ENCODE measurements around the gene HEPN1.

Gene HEPN1

DNA sequence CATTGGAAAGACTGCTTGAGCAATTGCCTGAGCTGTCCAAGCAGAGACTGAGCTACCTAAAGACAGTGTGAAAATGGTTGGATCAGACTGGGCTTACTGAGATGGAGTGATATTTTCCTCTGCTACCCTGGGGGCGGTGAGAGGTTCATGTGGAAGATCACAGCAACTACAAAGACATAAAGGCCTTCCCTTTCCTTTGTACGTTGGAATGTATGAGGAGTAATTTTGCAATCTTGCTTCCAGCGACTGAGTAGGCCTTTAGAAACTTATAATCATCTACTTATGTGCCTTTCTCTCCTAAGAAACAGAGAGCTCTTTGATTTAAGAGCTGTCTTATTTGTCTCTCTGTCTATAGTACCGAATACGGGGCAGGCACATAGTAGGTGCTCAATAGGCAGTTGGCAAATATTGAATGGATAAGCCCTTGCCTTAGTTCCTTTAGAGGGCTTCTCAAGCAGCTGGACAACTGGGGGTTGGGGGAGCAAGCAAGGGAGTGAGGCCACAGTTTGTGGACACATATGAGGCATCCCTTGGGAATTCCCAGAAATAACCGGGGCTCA is 19.2 kb downstream of the HEPN1 start:
- no peak for DNase-seq (ENCODE audit: low read depth, low spot score)
- TF ChIP-seq, protein P1, sequence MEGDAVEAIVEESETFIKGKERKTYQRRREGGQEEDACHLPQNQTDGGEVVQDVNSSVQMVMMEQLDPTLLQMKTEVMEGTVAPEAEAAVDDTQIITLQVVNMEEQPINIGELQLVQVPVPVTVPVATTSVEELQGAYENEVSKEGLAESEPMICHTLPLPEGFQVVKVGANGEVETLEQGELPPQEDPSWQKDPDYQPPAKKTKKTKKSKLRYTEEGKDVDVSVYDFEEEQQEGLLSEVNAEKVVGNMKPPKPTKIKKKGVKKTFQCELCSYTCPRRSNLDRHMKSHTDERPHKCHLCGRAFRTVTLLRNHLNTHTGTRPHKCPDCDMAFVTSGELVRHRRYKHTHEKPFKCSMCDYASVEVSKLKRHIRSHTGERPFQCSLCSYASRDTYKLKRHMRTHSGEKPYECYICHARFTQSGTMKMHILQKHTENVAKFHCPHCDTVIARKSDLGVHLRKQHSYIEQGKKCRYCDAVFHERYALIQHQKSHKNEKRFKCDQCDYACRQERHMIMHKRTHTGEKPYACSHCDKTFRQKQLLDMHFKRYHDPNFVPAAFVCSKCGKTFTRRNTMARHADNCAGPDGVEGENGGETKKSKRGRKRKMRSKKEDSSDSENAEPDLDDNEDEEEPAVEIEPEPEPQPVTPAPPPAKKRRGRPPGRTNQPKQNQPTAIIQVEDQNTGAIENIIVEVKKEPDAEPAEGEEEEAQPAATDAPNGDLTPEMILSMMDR (IDR thresholded peaks at IDR 0.05; ENCODE audit: low read depth, low read length): no peak
- no peak overlapping the region for H3K4me3 ChIP-seq (ENCODE audit: low read depth, low read length)
- in situ Hi-C loops (cut with HindIII; ENCODE audit: low sequenced_read_pairs): no loop called here

DNA sequence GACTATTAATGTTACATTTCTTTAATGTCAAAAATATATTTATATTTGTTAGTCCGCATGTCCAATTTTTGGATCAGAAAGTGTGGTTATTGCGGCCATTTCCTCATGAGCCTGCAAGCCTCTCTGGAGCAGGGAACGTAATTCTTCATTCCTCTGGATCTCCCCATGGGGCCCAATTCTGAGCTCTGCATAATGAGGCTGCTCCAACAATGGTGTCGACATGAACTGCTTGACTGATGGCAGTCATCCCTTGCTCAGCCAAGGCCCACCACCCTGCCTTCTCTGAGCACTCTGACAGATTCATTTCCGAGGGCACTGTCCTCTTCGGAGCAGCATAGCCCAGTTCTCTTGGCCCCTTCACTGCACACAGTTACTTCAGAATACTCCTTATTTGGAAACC is 19.9 kb downstream of the HEPN1 start:
- no peak for DNase-seq (ENCODE audit: low read depth, low spot score)
- no peak overlapping the region for H3K4me3 ChIP-seq (ENCODE audit: low read depth, low read length)
- TF ChIP-seq, protein P1 (IDR thresholded peaks at IDR 0.05; ENCODE audit: low read depth, low read length): no peak
- in situ Hi-C loops (cut with HindIII; ENCODE audit: low sequenced_read_pairs): no loop called here

DNA sequence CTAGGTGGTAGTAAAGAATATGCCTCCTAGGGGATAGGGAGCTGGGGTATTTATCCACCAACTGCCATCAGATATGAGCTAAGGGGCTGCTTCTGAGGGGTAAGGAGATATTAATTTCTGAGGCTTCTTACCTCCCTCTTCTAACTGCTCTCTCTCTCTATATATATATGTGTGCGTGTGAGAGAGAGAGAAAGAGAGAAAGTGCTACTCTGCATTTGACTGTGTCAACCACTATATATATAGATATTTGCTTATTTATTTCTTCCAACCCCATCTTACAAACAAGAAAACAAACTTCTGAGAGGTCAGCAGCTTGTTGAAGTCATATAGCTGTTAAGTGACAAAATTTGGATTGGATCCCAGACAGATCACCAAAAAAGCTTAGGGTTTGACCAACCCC is 22.7 kb downstream of the HEPN1 start:
- H3K4me3 ChIP-seq (ENCODE audit: low read depth, low read length): no peak overlapping the region
- TF ChIP-seq, protein P1 (IDR thresholded peaks at IDR 0.05; ENCODE audit: low read depth, low read length): no peak
- DNase-seq (ENCODE audit: low read depth, low spot score): no peak
- in situ Hi-C loops (cut with HindIII; ENCODE audit: low sequenced_read_pairs): no loop called here

DNA sequence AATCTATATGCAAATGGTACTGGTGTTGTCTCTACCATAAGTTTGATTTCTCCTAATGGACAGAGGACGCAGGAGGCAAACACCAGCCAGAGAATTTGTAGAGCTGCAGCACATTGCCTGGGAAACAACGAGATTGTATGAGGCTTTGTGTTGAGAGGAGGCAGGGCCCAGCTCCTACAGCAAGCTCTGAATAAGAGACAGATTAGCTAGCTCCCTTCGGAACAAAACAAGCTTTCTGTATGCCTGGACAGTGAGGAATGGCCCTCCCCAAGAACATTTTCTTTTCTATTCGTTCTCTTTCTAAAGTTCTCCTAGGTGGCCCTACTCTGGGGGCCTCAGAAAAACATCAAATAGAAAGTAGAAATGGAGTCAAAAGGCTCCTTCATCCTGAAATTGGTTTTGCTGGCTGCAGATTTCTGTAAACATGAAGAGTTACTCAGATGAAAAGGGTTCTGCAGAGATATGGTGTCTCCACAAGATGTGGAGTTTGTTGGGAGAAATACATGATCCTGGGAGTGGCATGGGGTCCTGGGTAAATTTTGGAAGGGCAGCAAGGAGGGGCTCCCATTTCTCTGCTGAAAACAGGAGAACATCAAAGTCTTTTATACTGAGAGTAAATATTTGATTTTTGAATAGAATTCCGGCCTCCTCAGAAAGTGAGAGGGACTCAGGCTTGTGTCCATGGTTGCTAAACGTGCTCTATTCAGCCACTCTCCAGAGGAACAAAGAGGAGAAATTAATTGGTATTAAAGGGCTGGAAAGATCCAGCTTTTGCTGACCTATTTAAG is 23.6 kb downstream of the HEPN1 start:
- in situ Hi-C loops (cut with HindIII; ENCODE audit: low sequenced_read_pairs): no loop called here
- no peak overlapping the region for H3K4me3 ChIP-seq (ENCODE audit: low read depth, low read length)
- DNase-seq (ENCODE audit: low read depth, low spot score): no peak
- TF ChIP-seq, protein P1 (IDR thresholded peaks at IDR 0.05; ENCODE audit: low read depth, low read length): no peak

DNA sequence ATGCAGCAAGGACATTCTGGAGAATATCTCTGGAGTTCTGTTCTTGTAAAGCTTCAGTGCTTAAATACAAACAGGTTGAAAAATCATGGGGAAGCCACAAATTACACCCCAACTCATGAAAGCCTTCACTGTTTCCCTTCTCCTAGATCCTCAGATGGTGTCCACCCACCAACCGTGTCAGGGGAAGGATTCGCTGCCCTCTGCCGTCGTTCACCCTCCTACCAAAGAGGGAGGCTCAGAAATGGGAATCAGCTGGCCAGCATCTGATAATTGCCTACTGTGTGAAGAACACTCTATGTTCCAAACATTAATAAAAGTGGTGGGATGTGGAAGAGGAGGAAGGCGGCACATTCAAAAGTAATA is 24.2 kb downstream of the HEPN1 start:
- in situ Hi-C loops (cut with HindIII; ENCODE audit: low sequenced_read_pairs): no loop called here
- no peak for DNase-seq (ENCODE audit: low read depth, low spot score)
- TF ChIP-seq, protein P1 (IDR thresholded peaks at IDR 0.05; ENCODE audit: low read depth, low read length): peak; percentile 2
- H3K4me3 ChIP-seq (ENCODE audit: low read depth, low read length): no peak overlapping the region

DNA sequence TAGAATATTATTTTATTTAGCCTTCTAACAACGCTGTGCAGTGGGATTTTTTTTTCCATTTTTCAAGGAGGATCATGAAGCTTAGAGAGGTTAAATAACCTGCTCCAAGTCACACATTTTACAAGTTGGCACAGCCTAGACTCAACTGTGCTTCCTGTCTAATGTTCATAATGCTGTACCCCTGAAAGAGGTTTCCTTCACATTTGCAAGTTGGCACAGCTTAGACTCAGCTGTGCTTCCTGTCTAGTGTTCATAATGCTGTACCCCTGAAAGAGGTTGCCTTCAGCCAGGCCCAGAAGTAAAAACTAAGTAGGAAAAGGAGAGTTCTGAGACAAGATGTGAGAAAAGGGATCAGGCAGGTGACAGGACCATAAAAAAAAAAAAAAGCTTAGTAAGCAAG is 24.7 kb downstream of the HEPN1 start:
- TF ChIP-seq, protein P1 (IDR thresholded peaks at IDR 0.05; ENCODE audit: low read depth, low read length): no peak
- H3K4me3 ChIP-seq (ENCODE audit: low read depth, low read length): no peak overlapping the region
- no peak for DNase-seq (ENCODE audit: low read depth, low spot score)
- in situ Hi-C loops (cut with HindIII; ENCODE audit: low sequenced_read_pairs): no loop called here
